Psoas muscle (tissue), 8 donors: ENCODE results near the gene KLK6. TPM values are rescaled to one million over a fixed set of nuclear protein-coding genes. Genes with fewer than 3 reads are reported as not detected.
"Not testable (repeated sequence)": the region's sequence is repeated elsewhere in the genome, so short reads cannot be mapped to it uniquely, and the experiment has no call there.

Source experiments
- ATAC-seq, 4 donors: fragments of 200-7000 bp; cut with Tn5 transposase; one replicate each; pipeline ENCODE4 v1.9.1; 2020; ENCODE audit warnings: moderate library complexity in 3 of 4, mild to moderate bottlenecking in 2 of 4
- DNase-seq, 2 donors: peaks; one replicate each; pipeline ENCODE4 v3.0.0-alpha.2; 2020
- H3K27ac ChIP-seq: fragments of 200-600 bp; one replicate; pipeline ENCODE4 v1.8.0; 2022
- H3K27me3 ChIP-seq, 3 donors: fragments of 200-600 bp in 1 of 3; one replicate each; pipeline versions ENCODE4 v1.6.1 to v1.8.0; 2013 to 2022; ENCODE audit warnings: low read length in 2 of 3, mild to moderate bottlenecking in 2 of 3, moderate library complexity in 1 of 3; ENCODE audit not compliant: insufficient read depth in 3 of 3
- H3K36me3 ChIP-seq, 2 donors: fragments of 200-600 bp in 1 of 2; one replicate each; pipeline versions ENCODE4 v1.6.1 to v1.8.0; 2013 to 2022; ENCODE audit warnings: low read depth in 1 of 2, mild to moderate bottlenecking in 1 of 2, moderate library complexity in 1 of 2; ENCODE audit not compliant: insufficient read depth in 1 of 2
- H3K4me1 ChIP-seq: fragments of 200-600 bp; one replicate; pipeline ENCODE4 v1.8.0; 2022
- H3K4me3 ChIP-seq: fragments of 200-600 bp; one replicate; pipeline ENCODE4 v1.8.0; 2022; ENCODE audit warnings: mild to moderate bottlenecking
- H3K9me3 ChIP-seq: fragments of 200-600 bp; one replicate; pipeline ENCODE4 v1.8.0; 2022
- CTCF ChIP-seq: fragments of 200-600 bp; IDR thresholded peaks from one replicate; pipeline ENCODE4 v1.8.0; 2022; ENCODE audit warnings: antibody characterized with exemption
- WGBS, 3 donors: extraction: QIAGEN DNeasy Blood & Tissue Kit; methylation state at CpG; one replicate each; pipeline versions ENCODE4 v1.1.6 to v1.1.7; 2013; 5-methylcytosine and 5-hydroxymethylcytosine counted together
- intact Hi-C, 2 donors: fragments of 100-400 bp; cut with DNase I; formaldehyde crosslinking; loops; one replicate each; pipeline versions ENCODE4 v1.11.0 to v1.14.2; 2022
- polyA plus RNA-seq, 3 donors: library from polyadenylated mRNA; stranded (reverse); fragments of 200-250 nt; gene quantifications; one replicate each; pipeline ENCODE4 v1.2.3, GENCODE V29; 2013
- total RNA-seq, 4 donors: library from RNA; stranded (reverse); fragmentation: NEBNext Ultra II Directional in 2 of 4; extraction: Animal tissue kit (Norgen Biotek cat#: 25700) in 2 of 4; gene quantifications; one replicate each; pipeline versions ENCODE4 v1.2.1 to v1.2.4, GENCODE V29; 2021 to 2023
- donor health status: healthy with polysubstance abuse.
- donor health status: DM: no; HTN: no; CAD: no; lungs with moderate emphysema.
- donor health status: Bipolar disorder and iron deficiency.
- donor health status: healthy.
- donor health status: DM: yes; HTN: yes; CAD: no.
- donor health status: DM: no; HTN: no; CAD: no.
- donor health status: DM: no; HTN: no; CAD: no.
- donor health status: DM: yes; HTN: yes; CAD: no.

Gene KLK6
- total and polyA plus RNA-seq, 7 donors = 0.04 TPM; not detected in 6

DNA sequence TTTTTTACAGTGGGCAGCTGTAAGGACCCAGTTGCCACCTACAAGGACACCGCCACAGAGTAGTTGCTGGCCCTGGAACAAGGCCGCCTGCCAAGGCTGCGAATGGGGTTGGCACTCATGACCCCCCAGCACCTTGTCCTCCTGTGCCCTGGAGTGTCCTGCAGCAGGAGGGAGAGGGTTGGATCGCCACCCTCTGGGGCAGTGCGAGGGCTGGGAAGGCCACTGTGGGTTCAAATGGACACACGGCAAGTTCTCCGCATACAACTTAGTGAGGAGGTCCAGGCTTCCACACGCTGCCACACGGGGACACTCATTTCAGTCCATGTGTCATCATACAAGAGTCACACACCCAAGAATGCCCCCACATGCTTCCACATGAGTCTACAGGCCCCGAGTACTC, 31.0 kb upstream of the KLK6 start:
- no peak for DNase-seq
- peaks cover 0 to 12% (median 5%) of the 10 kb centered on the region in 3 donors for H3K27me3 ChIP-seq
- intact Hi-C loops = no loop called here
- no peak for TF ChIP-seq CTCF
- H3K9me3 ChIP-seq = no peaks in the 10 kb centered on the region
- H3K36me3 ChIP-seq = no peaks in the 10 kb centered on the region
- no peak overlapping the region for H3K27ac ChIP-seq
- ATAC-seq = no peak
- 74 to 84% (median 81%) methylated on average over 10 of the region's 10 CpGs for WGBS, 3 donors
- no peak overlapping the region for H3K4me3 ChIP-seq
- no peaks in the 10 kb centered on the region for H3K4me1 ChIP-seq

GRCh38 chr19:50998686-50999085, 29.3 kb upstream of the KLK6 start:
- ATAC-seq = no peak
- Histone ChIP-seq H3K9me3 (no peaks in the 10 kb centered on the region), H3K36me3 (no peaks in the 10 kb centered on the region), H3K27ac (no peak overlapping the region), H3K4me3 (no peak overlapping the region), H3K4me1 (no peaks in the 10 kb centered on the region), H3K27me3 (peaks cover 0 to 12% (median 5%) of the 10 kb centered on the region in 3 donors)
- intact Hi-C loops = no loop called here
- no peak for TF ChIP-seq CTCF
- 71 to 82% (median 78%) methylated on average over 4 of the region's 4 CpGs for WGBS, 3 donors
- DNase-seq = no peak

GRCh38 chr19:50998061-50998460, 28.7 kb upstream of the KLK6 start:
- 60 to 68% (median 61%) methylated on average over 5 of the region's 5 CpGs for WGBS, 3 donors
- intact Hi-C loops = no loop called here
- no peaks in the 10 kb centered on the region for H3K4me1 ChIP-seq
- H3K4me3 ChIP-seq = no peak overlapping the region
- H3K9me3 ChIP-seq = no peaks in the 10 kb centered on the region
- peaks cover 0 to 8% (median 5%) of the 10 kb centered on the region in 3 donors for H3K27me3 ChIP-seq
- DNase-seq (no peak), ATAC-seq (no peak)
- no peak overlapping the region for H3K27ac ChIP-seq
- no peak for TF ChIP-seq CTCF
- no peaks in the 10 kb centered on the region for H3K36me3 ChIP-seq

DNA sequence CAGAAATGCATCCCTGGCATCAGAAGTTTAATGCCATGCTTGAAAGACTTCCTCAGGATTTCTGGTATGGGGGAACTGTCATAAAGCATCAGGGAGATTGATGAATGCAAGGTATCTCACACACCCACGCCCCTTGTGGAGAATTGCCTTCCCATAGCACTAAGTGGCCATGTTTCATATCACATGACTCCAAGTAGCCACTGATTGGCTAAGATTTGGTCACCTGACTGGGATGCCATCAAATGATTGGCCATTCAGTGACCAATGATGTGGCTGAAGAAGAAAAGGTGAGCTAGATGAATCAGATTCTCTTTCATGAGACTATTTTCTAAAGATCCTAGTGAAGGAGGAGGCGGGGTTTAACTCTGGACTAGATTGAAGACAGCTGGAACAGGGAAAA, 24.7 kb upstream of the KLK6 start:
- no peak for DNase-seq
- Histone ChIP-seq H3K36me3 (no peaks in the 10 kb centered on the region), H3K4me3 (no peak overlapping the region), H3K9me3 (no peaks in the 10 kb centered on the region), H3K4me1 (no peaks in the 10 kb centered on the region), H3K27me3 (peaks cover 0 to 4% (median 3%) of the 10 kb centered on the region in 3 donors), H3K27ac (no peak overlapping the region)
- 67 to 74% (median 69%) methylated on average over 2 of the region's 2 CpGs for WGBS, 3 donors
- no peak for TF ChIP-seq CTCF
- no peak for ATAC-seq
- intact Hi-C loops = no loop called here

DNA sequence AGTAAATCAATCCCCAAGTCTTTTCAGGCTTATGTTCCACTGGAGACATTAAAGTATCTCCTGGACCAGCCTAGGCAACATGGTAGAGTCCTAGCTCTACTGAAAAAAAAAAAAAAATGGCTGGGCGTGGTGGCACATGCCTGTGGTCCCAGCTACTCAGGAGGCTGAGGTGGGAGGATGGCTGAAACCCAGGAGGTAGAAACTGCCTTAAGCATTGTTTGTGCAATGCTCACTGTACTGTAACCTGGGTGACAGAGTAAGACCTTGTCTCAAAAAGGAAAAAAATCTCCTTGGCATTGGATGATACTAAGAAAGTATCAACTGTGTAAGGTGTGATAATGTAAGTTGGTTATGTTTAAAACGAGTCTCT, 23.3 kb upstream of the KLK6 start:
- no peak overlapping the region for H3K27ac ChIP-seq
- no peak for TF ChIP-seq CTCF
- 58 to 69% (median 58%) methylated on average over 2 of the region's 2 CpGs for WGBS, 3 donors
- H3K9me3 ChIP-seq = no peaks in the 10 kb centered on the region
- intact Hi-C loops = no loop called here
- H3K27me3 ChIP-seq = peaks cover 0 to 13% (median 3%) of the 10 kb centered on the region in 3 donors
- no peaks in the 10 kb centered on the region for H3K4me1 ChIP-seq
- H3K4me3 ChIP-seq = no peak overlapping the region
- no peaks in the 10 kb centered on the region for H3K36me3 ChIP-seq
- ATAC-seq = no peak
- no peak for DNase-seq

GRCh38 chr19:50984416-50984815, 15.0 kb upstream of the KLK6 start:
- H3K27me3 ChIP-seq, DNase-seq, intact Hi-C loops: not testable (repeated sequence)

More at GRCh38 chr19:50984416-50984815, 15.0 kb upstream of the KLK6 start:
- H3K36me3 ChIP-seq, ATAC-seq, H3K27ac ChIP-seq, H3K4me3 ChIP-seq, H3K9me3 ChIP-seq, H3K4me1 ChIP-seq: not testable (repeated sequence)
- 78 to 84% (median 82%) methylated on average over 14 of the region's 14 CpGs for WGBS, 3 donors
